ENCODE results near the gene CDK17. TPM values are rescaled to one million over a fixed set of nuclear protein-coding genes. Genes with fewer than 3 reads are reported as not detected.

CDK17 gene
- total and polyA plus RNA-seq, 2 of the 8 experiments (the other 6 are each of a cell fraction or from before 2014, with no cell fraction given): 5.8 to 20.0 TPM

DNA sequence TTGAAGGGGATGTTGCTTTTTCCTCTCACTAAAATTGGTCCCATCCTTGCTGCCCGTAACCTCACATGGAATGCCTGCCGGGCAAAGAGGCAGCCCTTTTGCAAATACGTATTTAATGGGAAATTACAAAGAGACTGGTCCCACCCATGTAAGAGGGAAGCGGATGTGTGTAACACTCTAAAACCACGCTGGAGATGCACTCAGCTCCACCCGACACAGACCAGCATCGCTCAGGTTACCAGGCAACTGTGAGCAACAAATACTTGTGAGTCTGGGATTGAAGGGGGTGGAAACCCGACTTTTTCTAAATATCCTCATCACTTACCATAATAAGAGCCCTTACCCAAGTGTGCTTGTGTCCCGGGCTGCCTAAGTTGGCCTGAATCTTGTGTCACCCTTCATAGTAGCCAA lies 158.4 kb downstream of the CDK17 start:
- DNase-seq (ENCODE audit: low read depth in 1 of 2, low spot score in 2 of 2) (no peak), FAIRE-seq (no peak)
- Histone ChIP-seq H3K27ac (ENCODE audit: low read depth, low read length) (no peak overlapping the region), H4K8ac (ENCODE audit: extremely low read depth, insufficient read depth, low read length) (no peak overlapping the region), H3K9me3 (ENCODE audit: insufficient read depth in 2 of 2, low read depth in 1 of 2, low read length in 1 of 2) (no peaks in the 10 kb centered on the region), H3K79me1 (ENCODE audit: low read depth, low read length) (no peaks in the 10 kb centered on the region), H3K4me3 (ENCODE audit: extremely low read depth in 1 of 4, insufficient read depth in 2 of 4, low read depth in 3 of 4, low read length in 4 of 4) (no peak overlapping the region), H2BK120ac (replicated peaks; ENCODE audit: low read depth, low read length) (no peak overlapping the region), H2BK5ac (ENCODE audit: low read depth, low read length) (no peak overlapping the region), H2AK5ac (ENCODE audit: low read depth, low read length) (no peak overlapping the region), H3K23me2 (ENCODE audit: low read depth, low read length) (no peaks in the 10 kb centered on the region), H3K14ac (ENCODE audit: insufficient read length) (no peak overlapping the region), H4K91ac (replicated peaks; ENCODE audit: insufficient read length, low read length) (no peak overlapping the region), H2BK15ac (ENCODE audit: low read length) (no peak overlapping the region), H2BK12ac (ENCODE audit: low read depth, low read length) (no peak overlapping the region), H3K79me2 (ENCODE audit: control insufficient read depth in 1 of 2, insufficient read depth in 2 of 2, low read length in 2 of 2) (no peaks in the 10 kb centered on the region), H3K4me1 (replicated peaks in 1 of 4; ENCODE audit: control insufficient read depth in 3 of 4, insufficient read depth in 4 of 4, low read length in 3 of 4) (peaks cover 0 to 3% (median 0%) of the 10 kb centered on the region in 4 experiments; a peak in 2 of 7 replicates), H3K56ac (replicated peaks; ENCODE audit: insufficient read length, low read depth, low read length) (no peak overlapping the region), H3K36me3 (ENCODE audit: control insufficient read depth in 2 of 4, insufficient read depth in 4 of 4, low read length in 3 of 4) (no peaks in the 10 kb centered on the region; a peak in 1 of 8 replicates), H3K18ac (ENCODE audit: extremely low read depth, low read length) (no peak overlapping the region), H3K4ac (replicated peaks; ENCODE audit: insufficient read length, low read depth, low read length) (no peak overlapping the region), H2AFZ (ENCODE audit: low read length) (no peak overlapping the region), H3K27me3 (replicated peaks in 1 of 4; ENCODE audit: control insufficient read depth in 3 of 4, extremely low read depth in 1 of 4, insufficient read depth in 3 of 4, low read length in 3 of 4) (no peaks in the 10 kb centered on the region), H4K20me1 (replicated peaks in 1 of 2; ENCODE audit: control insufficient read depth in 1 of 2, insufficient read depth in 2 of 2, low read length in 2 of 2) (peaks cover 0 to 2% of the 10 kb centered on the region in 2 experiments), H3K23ac (ENCODE audit: insufficient read length) (no peak overlapping the region), H4K5ac (ENCODE audit: insufficient read length, low read depth, low read length) (no peak overlapping the region), H3K9ac (replicated peaks in 1 of 4; ENCODE audit: extremely low read depth in 1 of 4, low read depth in 3 of 4, low read length in 3 of 4) (no peak overlapping the region), H2BK20ac (ENCODE audit: low read length) (no peak overlapping the region), H3K4me2 (ENCODE audit: insufficient read depth in 1 of 2, low read depth in 2 of 2, low read length in 2 of 2) (no peak overlapping the region)
- 93% methylated on average over 9 of the region's 9 CpGs; no CpG with 5 or more reads in 1 of the 2 experiments for WGBS, 2 experiments (ENCODE audit: extremely low coverage in 1 of 2, insufficient coverage in 1 of 2, insufficient read length in 1 of 2, insufficient replicate concordance in 2 of 2, low coverage in 1 of 2, low lambda C conversion rate in 2 of 2, missing lambda C conversion rate in 1 of 2)
- ChIA-PET POLR2A (ENCODE audit: partially characterized antibody) (interaction anchor here (0.9 to 1.1 kb wide), 2 partner anchors 9 to 30 kb away, joined by 3 read pairs; no protein-coding TSS in a partner anchor), CTCF (ENCODE audit: partially characterized antibody) (interaction anchor here (0.8 to 1.7 kb wide), 4 partner anchors 9 to 284 kb away, joined by 3 to 5 read pairs (median 3); no protein-coding TSS in a partner anchor)
- TF ChIP-seq BRCA1 (IDR thresholded peaks at IDR 0.05; ENCODE audit: low read depth, low read length) (no peak), POU5F1 (IDR thresholded peaks at IDR 0.05; ENCODE audit: low read depth, low read length) (no peak), CEBPB (IDR thresholded peaks at IDR 0.05; ENCODE audit: low read depth, low read length) (no peak), BACH1 (IDR thresholded peaks at IDR 0.05; ENCODE audit: low read length) (no peak), RFX5 (IDR thresholded peaks at IDR 0.05; ENCODE audit: borderline replicate concordance, low read depth, low read length) (no peak), SAP30 (IDR thresholded peaks at IDR 0.05; ENCODE audit: insufficient read depth, insufficient replicate concordance, low read length) (no peak), JUND (IDR thresholded peaks at IDR 0.05; ENCODE audit: low read length) (no peak), POLR2AphosphoS5 (IDR thresholded peaks at IDR 0.05; ENCODE audit: low read depth, low read length) (no peak), EGR1 (IDR thresholded peaks at IDR 0.05; ENCODE audit: borderline replicate concordance, low read depth, low read length) (no peak)
- TF ChIP-seq, protein P1, sequence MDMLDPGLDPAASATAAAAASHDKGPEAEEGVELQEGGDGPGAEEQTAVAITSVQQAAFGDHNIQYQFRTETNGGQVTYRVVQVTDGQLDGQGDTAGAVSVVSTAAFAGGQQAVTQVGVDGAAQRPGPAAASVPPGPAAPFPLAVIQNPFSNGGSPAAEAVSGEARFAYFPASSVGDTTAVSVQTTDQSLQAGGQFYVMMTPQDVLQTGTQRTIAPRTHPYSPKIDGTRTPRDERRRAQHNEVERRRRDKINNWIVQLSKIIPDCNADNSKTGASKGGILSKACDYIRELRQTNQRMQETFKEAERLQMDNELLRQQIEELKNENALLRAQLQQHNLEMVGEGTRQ (IDR thresholded peaks at IDR 0.05; ENCODE audit: low read length): no peak
- TF ChIP-seq, protein P2, sequence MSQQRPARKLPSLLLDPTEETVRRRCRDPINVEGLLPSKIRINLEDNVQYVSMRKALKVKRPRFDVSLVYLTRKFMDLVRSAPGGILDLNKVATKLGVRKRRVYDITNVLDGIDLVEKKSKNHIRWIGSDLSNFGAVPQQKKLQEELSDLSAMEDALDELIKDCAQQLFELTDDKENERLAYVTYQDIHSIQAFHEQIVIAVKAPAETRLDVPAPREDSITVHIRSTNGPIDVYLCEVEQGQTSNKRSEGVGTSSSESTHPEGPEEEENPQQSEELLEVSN (IDR thresholded peaks at IDR 0.05): no peak
